B cell (primary cell): ENCODE data around the gene GPC5. TPM values are rescaled to one million over a fixed set of nuclear protein-coding genes. Genes with fewer than 3 reads are reported as not detected.

Source experiments
- ATAC-seq: fragments of 200-7000 bp; cut with Tn5 transposase; one replicate; pipeline ENCODE4 v1.10.0; 2021; ENCODE audit warnings: low read depth, mild to moderate bottlenecking, moderate number of reproducible peaks, moderate library complexity
- CTCF ChIA-PET: fragments of 350-600 bp; sonication (Branson Sonifier 250); formaldehyde crosslinking; loops from one replicate; lab custom pipeline; 2021; ENCODE audit warnings: antibody characterized with exemption, inconsistent platforms; lab: Charles Lee
- POLR2A ChIA-PET: fragments of 350-600 bp; sonication (Branson Sonifier 250); formaldehyde crosslinking; loops from one replicate; lab custom pipeline; 2021; ENCODE audit warnings: antibody characterized with exemption; lab: Charles Lee
- DNase-seq: peaks from one replicate; pipeline ENCODE4 v3.0.0; 2013
- H2AFZ ChIP-seq: 2 replicates; pipeline ENCODE4 v1.6.1; 2012; ENCODE audit warnings: mild to moderate bottlenecking, low read depth, low read length; ENCODE audit not compliant: insufficient read depth, poor library complexity, severe bottlenecking
- H3K27ac ChIP-seq, 2 donors: 1 replicate in 1 of 2; 2 replicates in 1 of 2; pipeline ENCODE4 v1.5.1; 2012 to 2013; ENCODE audit warnings: low read length in 2 of 2, mild to moderate bottlenecking in 2 of 2, moderate library complexity in 1 of 2
- H3K27me3 ChIP-seq, 4 experiments: fragments of 200-600 bp in 1 of 4; sonication (generic) in 1 of 4; replicated peaks in 1 of 4; 1 replicate in 2 of 4; 2 replicates in 2 of 4; pipeline versions ENCODE4 v1.6.1 to v1.7.0; 2013 to 2016; ENCODE audit warnings: low read length in 3 of 4, mild to moderate bottlenecking in 2 of 4, mixed read lengths in 1 of 4, moderate library complexity in 1 of 4; ENCODE audit not compliant: insufficient read depth in 4 of 4, control insufficient read depth in 3 of 4; ENCODE audit errors: control extremely low read depth in 1 of 4
- H3K36me3 ChIP-seq, 2 experiments: replicated peaks in 1 of 2; 1 replicate in 1 of 2; 2 replicates in 1 of 2; pipeline versions ENCODE4 v1.6.1 to v1.7.1; 2013; ENCODE audit warnings: low read length in 1 of 2; ENCODE audit not compliant: insufficient read depth in 2 of 2, control insufficient read depth in 1 of 2; ENCODE audit errors: control extremely low read depth in 1 of 2, extremely low read depth in 1 of 2
- H3K4me1 ChIP-seq, 2 donors: fragments of 200-600 bp in 1 of 2; sonication (generic) in 1 of 2; 1 replicate in 1 of 2; 2 replicates in 1 of 2; pipeline versions ENCODE4 v1.5.1 to v1.6.1; 2013 to 2017; ENCODE audit warnings: low read length in 2 of 2; ENCODE audit not compliant: control insufficient read depth in 2 of 2, insufficient read depth in 2 of 2
- H3K4me2 ChIP-seq: replicated peaks from 2 replicates; pipeline ENCODE3; 2012; ENCODE audit warnings: mild to moderate bottlenecking, low read depth, low read length; ENCODE audit not compliant: poor library complexity, severe bottlenecking
- H3K4me3 ChIP-seq, 5 experiments: fragments of 200-600 bp in 1 of 5; sonication (generic) in 1 of 5; 1 replicate in 3 of 5; 2 replicates in 2 of 5; pipeline versions ENCODE4 v1.5.1 to v1.7.0; 2011 to 2016; ENCODE audit warnings: low read length in 4 of 5, mild to moderate bottlenecking in 4 of 5, low read depth in 2 of 5, control low read depth in 1 of 5, moderate library complexity in 1 of 5; ENCODE audit not compliant: insufficient read depth in 1 of 5; ENCODE audit errors: control extremely low read depth in 1 of 5, extremely low read depth in 1 of 5
- H3K79me2 ChIP-seq: fragments of 200-600 bp; sonication (generic); one replicate; pipeline ENCODE4 v1.6.0; 2016; ENCODE audit warnings: low read length; ENCODE audit not compliant: control insufficient read depth, insufficient read depth
- H3K9ac ChIP-seq: fragments of 200-600 bp; sonication (generic); 2 replicates; pipeline ENCODE4 v1.6.1; 2017; ENCODE audit warnings: mild to moderate bottlenecking, low read length, moderate library complexity
- H3K9me3 ChIP-seq, 3 donors: one replicate each; pipeline versions ENCODE4 v1.6.1 to v1.7.1; 2013; ENCODE audit warnings: low read length in 2 of 3; ENCODE audit not compliant: control insufficient read depth in 2 of 3, insufficient read depth in 1 of 3; ENCODE audit errors: control extremely low read depth in 1 of 3
- H4K20me1 ChIP-seq: 2 replicates; pipeline ENCODE4 v1.6.0; 2012; ENCODE audit warnings: mild to moderate bottlenecking, low read length; ENCODE audit not compliant: insufficient read depth, control insufficient read depth, poor library complexity, severe bottlenecking
- H3K27ac Mint-ChIP-seq: one replicate; pipeline ENCODE4 v1.8.0; 2021; ENCODE audit warnings: mixed read lengths
- H3K27me3 Mint-ChIP-seq: one replicate; pipeline ENCODE4 v1.8.0; 2021; ENCODE audit warnings: mixed read lengths
- H3K4me1 Mint-ChIP-seq: one replicate; pipeline ENCODE4 v1.8.0; 2021; ENCODE audit warnings: mixed read lengths
- H3K4me3 Mint-ChIP-seq: one replicate; pipeline ENCODE4 v1.8.0; 2021; ENCODE audit warnings: mixed read lengths
- H3K9me3 Mint-ChIP-seq: one replicate; pipeline ENCODE4 v1.8.0; 2022; ENCODE audit warnings: mixed read lengths; ENCODE audit not compliant: insufficient read depth
- EZH2 ChIP-seq: IDR thresholded peaks from 2 replicates; pipeline ENCODE4 v1.6.1; 2012; ENCODE audit warnings: borderline replicate concordance, low read depth, mild to moderate bottlenecking, moderate library complexity, low read length; ENCODE audit not compliant: insufficient read depth, poor library complexity, severe bottlenecking
- WGBS: methylation state at CpG from one replicate; pipeline ENCODE4 v1.1.5; 2013; ENCODE audit warnings: missing lambda C conversion rate; ENCODE audit not compliant: insufficient coverage; 5-methylcytosine and 5-hydroxymethylcytosine counted together
- intact Hi-C: fragments of 100-400 bp; cut with micrococcal nuclease; formaldehyde crosslinking; loops from one replicate; pipeline ENCODE4 v1.10.0; 2022
- polyA plus RNA-seq: library from polyadenylated mRNA; depleted of rRNA; stranded (reverse); fragments of >200 nt; gene quantifications from 2 replicates; pipeline ENCODE4 v1.2.3, GENCODE V29; 2012
- total RNA-seq, 2 donors: library from RNA; stranded (reverse); fragments of 120-200 nt in 1 of 2; gene quantifications; 1 replicate in 1 of 2; 2 replicates in 1 of 2; pipeline versions ENCODE4 v1.2.3 to v1.2.4, GENCODE V29; 2013 to 2022
- TF ChIP-seq, protein P1 (sequence below): fragments of 200-600 bp; IDR thresholded peaks from one replicate; pipeline ENCODE4 v1.8.0; 2022; ENCODE audit warnings: antibody characterized with exemption, mild to moderate bottlenecking

The GPC5 gene
- total and polyA plus RNA-seq, 2 donors (not counting 1 experiment from before 2014, with no cell fraction given) = 0.15 to 0.30 TPM

DNA sequence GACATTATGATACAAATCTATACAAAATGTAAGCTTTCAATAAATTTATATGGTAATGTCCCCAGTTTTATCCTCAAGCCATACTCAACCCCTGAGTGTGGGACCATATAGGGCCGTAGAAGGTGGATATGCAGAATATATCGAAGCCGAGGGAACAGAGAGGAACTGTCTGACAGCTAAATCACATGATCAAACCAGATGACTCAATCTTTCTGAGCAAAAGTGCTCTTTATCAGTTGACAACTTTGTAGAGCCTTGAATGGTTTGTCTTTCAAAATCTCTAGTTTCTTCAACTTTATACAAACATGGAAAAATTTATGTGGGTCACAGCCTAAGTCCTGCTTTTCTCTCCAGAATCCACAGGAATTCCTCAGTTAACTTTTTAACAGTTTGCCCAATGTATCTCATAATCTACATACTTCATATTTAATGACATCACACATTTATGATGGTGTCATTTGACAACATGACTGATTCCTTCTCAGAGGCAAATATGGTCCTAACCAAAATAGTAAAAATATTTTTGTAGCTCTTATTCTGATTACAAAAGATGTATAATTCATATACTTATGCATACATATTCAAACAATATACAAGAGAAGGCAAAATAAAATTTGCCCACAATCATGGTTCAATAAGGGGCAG lies 1155.2 kb downstream of the GPC5 start:
- 100% methylated on average over 3 of the region's 3 CpGs for WGBS
- no peaks in the 10 kb centered on the region for H3K79me2 ChIP-seq

DNA sequence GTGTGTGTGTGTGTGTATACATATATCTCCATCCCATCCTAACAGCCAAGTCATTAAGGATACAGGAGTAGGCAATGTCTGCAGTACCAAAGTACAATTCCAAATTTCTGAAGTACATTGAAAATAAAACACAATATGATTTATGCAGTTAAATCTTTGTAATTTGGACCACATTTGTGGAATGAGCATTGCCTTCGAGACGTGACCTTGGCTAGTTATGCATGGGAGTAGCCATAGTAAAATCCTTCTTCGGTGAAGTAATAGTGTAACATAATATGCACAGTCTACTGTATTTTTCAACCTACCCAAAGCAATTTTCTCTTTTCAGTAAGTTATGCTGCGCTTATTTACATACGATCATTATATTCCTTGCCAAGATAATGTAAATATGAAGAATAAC lies 1162.5 kb downstream of the GPC5 start:
- Histone ChIP-seq H2AFZ (no peak overlapping the region), H3K4me2 (no peak overlapping the region), H3K4me3 (no peak overlapping the region), H3K36me3 (no peaks in the 10 kb centered on the region), H3K27me3 (no peaks in the 10 kb centered on the region), H3K4me1 (no peaks in the 10 kb centered on the region), H3K9me3 (no peaks in the 10 kb centered on the region), H3K9ac (no peak overlapping the region), H3K79me2 (no peaks in the 10 kb centered on the region), H3K27ac (no peak overlapping the region), H4K20me1 (no peaks in the 10 kb centered on the region)
- ATAC-seq (no peak), DNase-seq (no peak)
- H3K27ac Mint-ChIP-seq = no peak overlapping the region
- no CpG with 5 or more reads among the region's 5 CpGs for WGBS
- H3K27me3 Mint-ChIP-seq = no peaks in the 10 kb centered on the region
- H3K4me1 Mint-ChIP-seq = no peaks in the 10 kb centered on the region
- intact Hi-C loops = no loop called here
- ChIA-PET POLR2A (no interaction called here), CTCF (no interaction called here)
- H3K9me3 Mint-ChIP-seq = peaks cover 3% of the 10 kb centered on the region
- TF ChIP-seq, protein P1, sequence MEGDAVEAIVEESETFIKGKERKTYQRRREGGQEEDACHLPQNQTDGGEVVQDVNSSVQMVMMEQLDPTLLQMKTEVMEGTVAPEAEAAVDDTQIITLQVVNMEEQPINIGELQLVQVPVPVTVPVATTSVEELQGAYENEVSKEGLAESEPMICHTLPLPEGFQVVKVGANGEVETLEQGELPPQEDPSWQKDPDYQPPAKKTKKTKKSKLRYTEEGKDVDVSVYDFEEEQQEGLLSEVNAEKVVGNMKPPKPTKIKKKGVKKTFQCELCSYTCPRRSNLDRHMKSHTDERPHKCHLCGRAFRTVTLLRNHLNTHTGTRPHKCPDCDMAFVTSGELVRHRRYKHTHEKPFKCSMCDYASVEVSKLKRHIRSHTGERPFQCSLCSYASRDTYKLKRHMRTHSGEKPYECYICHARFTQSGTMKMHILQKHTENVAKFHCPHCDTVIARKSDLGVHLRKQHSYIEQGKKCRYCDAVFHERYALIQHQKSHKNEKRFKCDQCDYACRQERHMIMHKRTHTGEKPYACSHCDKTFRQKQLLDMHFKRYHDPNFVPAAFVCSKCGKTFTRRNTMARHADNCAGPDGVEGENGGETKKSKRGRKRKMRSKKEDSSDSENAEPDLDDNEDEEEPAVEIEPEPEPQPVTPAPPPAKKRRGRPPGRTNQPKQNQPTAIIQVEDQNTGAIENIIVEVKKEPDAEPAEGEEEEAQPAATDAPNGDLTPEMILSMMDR = no peak
- no peak for TF ChIP-seq EZH2
- no peak overlapping the region for H3K4me3 Mint-ChIP-seq

More for the DNA sequence above, 1155.2 kb downstream of the GPC5 start:
- Histone ChIP-seq H4K20me1 (no peaks in the 10 kb centered on the region), H2AFZ (no peak overlapping the region), H3K4me2 (no peak overlapping the region), H3K9me3 (no peaks in the 10 kb centered on the region), H3K4me3 (no peak overlapping the region), H3K4me1 (no peaks in the 10 kb centered on the region), H3K36me3 (no peaks in the 10 kb centered on the region), H3K9ac (no peak overlapping the region), H3K27ac (no peak overlapping the region), H3K27me3 (no peaks in the 10 kb centered on the region)
- intact Hi-C loops = no loop called here
- DNase-seq = no peak
- H3K4me1 Mint-ChIP-seq = no peaks in the 10 kb centered on the region
- no peak for ATAC-seq
- CTCF ChIA-PET = interaction anchor here (0.6 kb wide), 1 partner anchor 42 kb away, joined by 4 read pairs; no protein-coding TSS in a partner anchor
- H3K9me3 Mint-ChIP-seq = no peaks in the 10 kb centered on the region
- H3K27me3 Mint-ChIP-seq = no peaks in the 10 kb centered on the region
- TF ChIP-seq, protein P1 = no peak
- TF ChIP-seq EZH2 = no peak
- no peak overlapping the region for H3K27ac Mint-ChIP-seq
- no peak overlapping the region for H3K4me3 Mint-ChIP-seq
- POLR2A ChIA-PET = no interaction called here
